KMS-11 (cell line): ENCODE measurements around the gene AUTS2.

Experiments used
- H2AFZ ChIP-seq: fragments of 200-600 bp; sonication (generic); 2 replicates; pipeline ENCODE4 v1.6.1; 2016; ENCODE audit warnings: antibody characterized with exemption, mixed run types, low read depth
- H3K27ac ChIP-seq: fragments of 200-600 bp; sonication (generic); 2 replicates; pipeline ENCODE4 v1.6.1; 2016; ENCODE audit warnings: mild to moderate bottlenecking, mixed run types
- H3K27me3 ChIP-seq: fragments of 200-600 bp; sonication (generic); 2 replicates; pipeline ENCODE4 v1.6.1; 2017; ENCODE audit warnings: mild to moderate bottlenecking, low read depth, mixed run types, moderate library complexity; ENCODE audit not compliant: insufficient read depth
- H3K36me3 ChIP-seq: fragments of 200-600 bp; sonication (generic); 2 replicates; pipeline ENCODE4 v1.6.1; 2017; ENCODE audit warnings: mild to moderate bottlenecking, mixed run types; ENCODE audit not compliant: insufficient read depth
- H3K4me1 ChIP-seq: fragments of 200-600 bp; sonication (generic); 2 replicates; pipeline ENCODE4 v1.6.1; 2016; ENCODE audit warnings: mild to moderate bottlenecking, low read depth, mixed run types; ENCODE audit not compliant: poor library complexity, severe bottlenecking
- H3K4me2 ChIP-seq: fragments of 200-600 bp; sonication (generic); 2 replicates; pipeline ENCODE4 v1.7.0; 2016; ENCODE audit warnings: mild to moderate bottlenecking, mixed run types
- H3K4me3 ChIP-seq: fragments of 200-600 bp; sonication (generic); IDR thresholded peaks from 2 replicates; pipeline ENCODE4 v1.6.1; 2017; ENCODE audit warnings: low read depth, low read length, mixed read lengths; ENCODE audit not compliant: insufficient read depth
- H3K79me2 ChIP-seq: fragments of 200-600 bp; sonication (generic); 2 replicates; pipeline ENCODE4 v1.6.1; 2016; ENCODE audit warnings: low read depth, mixed run types; ENCODE audit not compliant: insufficient read depth
- H3K9ac ChIP-seq: fragments of 200-600 bp; sonication (generic); 2 replicates; pipeline ENCODE4 v1.6.1; 2016; ENCODE audit warnings: mild to moderate bottlenecking, mixed run types
- H4K20me1 ChIP-seq: fragments of 200-600 bp; sonication (generic); 2 replicates; pipeline ENCODE4 v1.6.1; 2016; ENCODE audit warnings: mild to moderate bottlenecking, mixed run types; ENCODE audit not compliant: insufficient read depth
- TF ChIP-seq, protein P1 (sequence below): fragments of 200-600 bp; sonication (generic); conservative IDR thresholded peaks from 2 replicates; pipeline ENCODE4 v1.6.1; 2017; ENCODE audit warnings: low read depth, mild to moderate bottlenecking, antibody characterized with exemption, low read length, moderate library complexity, mixed read lengths

The AUTS2 gene

DNA sequence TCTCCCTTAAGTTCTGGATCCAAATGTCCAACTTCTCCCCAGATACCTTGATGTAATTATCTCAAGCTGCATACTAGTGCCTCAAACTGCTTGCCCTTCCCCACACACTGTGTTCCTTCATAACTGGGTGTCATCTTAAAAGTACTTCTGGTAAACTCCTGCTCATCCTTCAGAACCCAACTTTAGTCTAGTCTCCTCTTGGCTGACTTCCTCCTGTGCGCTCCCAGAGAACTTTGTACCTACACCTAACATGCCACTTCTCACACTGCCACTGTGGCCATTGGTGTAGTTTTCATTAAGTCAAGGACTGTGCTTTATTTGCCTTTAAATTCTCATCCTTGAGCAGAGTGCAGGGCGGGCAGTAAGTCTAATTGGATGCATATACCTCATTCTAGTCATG, 958.5 kb downstream of the AUTS2 start:
- Histone ChIP-seq H3K4me2 (no peak overlapping the region), H3K36me3 (no peaks in the 10 kb centered on the region), H3K4me1 (no peaks in the 10 kb centered on the region), H4K20me1 (no peaks in the 10 kb centered on the region), H3K27ac (no peak overlapping the region), H3K9ac (no peak overlapping the region), H3K4me3 (no peak overlapping the region), H2AFZ (no peak overlapping the region), H3K79me2 (no peaks in the 10 kb centered on the region), H3K27me3 (no peaks in the 10 kb centered on the region)
- TF ChIP-seq, protein P1, sequence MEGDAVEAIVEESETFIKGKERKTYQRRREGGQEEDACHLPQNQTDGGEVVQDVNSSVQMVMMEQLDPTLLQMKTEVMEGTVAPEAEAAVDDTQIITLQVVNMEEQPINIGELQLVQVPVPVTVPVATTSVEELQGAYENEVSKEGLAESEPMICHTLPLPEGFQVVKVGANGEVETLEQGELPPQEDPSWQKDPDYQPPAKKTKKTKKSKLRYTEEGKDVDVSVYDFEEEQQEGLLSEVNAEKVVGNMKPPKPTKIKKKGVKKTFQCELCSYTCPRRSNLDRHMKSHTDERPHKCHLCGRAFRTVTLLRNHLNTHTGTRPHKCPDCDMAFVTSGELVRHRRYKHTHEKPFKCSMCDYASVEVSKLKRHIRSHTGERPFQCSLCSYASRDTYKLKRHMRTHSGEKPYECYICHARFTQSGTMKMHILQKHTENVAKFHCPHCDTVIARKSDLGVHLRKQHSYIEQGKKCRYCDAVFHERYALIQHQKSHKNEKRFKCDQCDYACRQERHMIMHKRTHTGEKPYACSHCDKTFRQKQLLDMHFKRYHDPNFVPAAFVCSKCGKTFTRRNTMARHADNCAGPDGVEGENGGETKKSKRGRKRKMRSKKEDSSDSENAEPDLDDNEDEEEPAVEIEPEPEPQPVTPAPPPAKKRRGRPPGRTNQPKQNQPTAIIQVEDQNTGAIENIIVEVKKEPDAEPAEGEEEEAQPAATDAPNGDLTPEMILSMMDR, result no peak

DNA sequence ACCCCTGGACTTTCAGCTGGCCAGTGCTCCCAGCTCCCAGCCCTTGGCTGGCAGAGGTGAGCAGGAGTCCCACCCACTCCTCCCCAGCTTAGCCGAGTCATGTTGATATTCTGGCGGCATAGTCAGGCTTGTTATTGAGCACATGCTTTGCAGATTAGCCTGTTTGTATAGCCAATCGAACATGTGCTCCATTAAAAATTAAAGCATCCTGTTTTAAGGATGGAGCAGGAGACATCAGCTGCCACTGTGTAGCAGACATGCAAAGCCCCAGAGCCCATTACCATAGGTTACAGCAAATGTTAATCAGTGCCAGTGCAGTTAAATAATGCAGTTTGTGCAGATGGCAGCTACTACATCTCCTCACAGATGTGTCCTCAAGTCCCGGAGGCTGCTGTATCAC, 959.1 kb downstream of the AUTS2 start:
- H3K36me3 ChIP-seq, result no peaks in the 10 kb centered on the region

DNA sequence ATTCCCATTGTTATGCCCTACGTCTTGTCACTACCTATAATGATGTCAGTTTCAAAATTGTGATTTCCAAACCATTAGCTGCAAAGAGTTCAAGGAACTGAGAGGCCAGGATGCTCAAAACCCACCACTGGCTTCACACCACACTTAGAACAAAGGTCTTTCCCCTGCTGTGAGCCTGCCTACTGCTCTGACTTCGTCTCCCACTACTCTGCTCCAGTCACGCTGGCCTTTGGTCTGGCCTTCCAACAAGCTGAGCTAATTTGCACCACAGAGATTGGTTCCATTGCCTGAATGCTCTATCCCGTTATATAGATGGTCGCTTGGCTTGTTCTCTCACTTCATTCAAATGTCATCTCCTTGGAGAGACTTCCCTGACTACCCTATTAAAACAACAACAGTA, 961.5 kb downstream of the AUTS2 start:
- no peak overlapping the region for H2AFZ ChIP-seq
- H3K4me2 ChIP-seq, result no peak overlapping the region
- no peak overlapping the region for H3K9ac ChIP-seq
- TF ChIP-seq, protein P1, result no peak
- no peak overlapping the region for H3K4me3 ChIP-seq
- H3K79me2 ChIP-seq, result no peaks in the 10 kb centered on the region
- no peaks in the 10 kb centered on the region for H3K4me1 ChIP-seq
- no peak overlapping the region for H3K27ac ChIP-seq
- H3K36me3 ChIP-seq, result no peaks in the 10 kb centered on the region
- no peaks in the 10 kb centered on the region for H4K20me1 ChIP-seq
- H3K27me3 ChIP-seq, result no peaks in the 10 kb centered on the region

More for the DNA sequence above, 959.1 kb downstream of the AUTS2 start:
- Histone ChIP-seq H3K27ac (no peak overlapping the region), H3K9ac (no peak overlapping the region), H3K27me3 (no peaks in the 10 kb centered on the region), H4K20me1 (no peaks in the 10 kb centered on the region), H3K79me2 (no peaks in the 10 kb centered on the region), H2AFZ (no peak overlapping the region), H3K4me1 (no peaks in the 10 kb centered on the region), H3K4me2 (no peak overlapping the region), H3K4me3 (no peak overlapping the region)
- TF ChIP-seq, protein P1, result no peak

DNA sequence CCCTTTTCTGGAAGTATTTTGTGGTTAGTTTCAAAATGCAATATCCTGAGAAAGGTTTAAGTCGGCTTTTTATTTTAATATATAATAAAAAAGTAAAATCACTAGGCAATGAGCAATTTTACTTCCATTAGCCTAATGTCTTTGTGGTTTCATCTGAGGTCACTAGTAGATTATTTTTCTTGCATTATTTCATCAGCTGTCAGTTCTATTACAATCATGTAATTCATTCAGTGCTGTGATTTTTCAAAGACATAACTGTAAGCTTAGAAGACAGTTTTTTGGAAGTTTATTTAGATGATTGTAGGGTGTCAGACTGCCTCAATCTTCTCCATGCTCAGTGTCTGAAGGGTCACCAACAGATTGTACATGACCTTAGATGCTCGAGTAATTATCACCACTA, 965.7 kb downstream of the AUTS2 start:
- Histone ChIP-seq H3K4me3 (no peak overlapping the region), H3K9ac (no peak overlapping the region), H3K36me3 (no peaks in the 10 kb centered on the region), H3K4me2 (no peak overlapping the region), H3K27me3 (no peaks in the 10 kb centered on the region), H4K20me1 (no peaks in the 10 kb centered on the region), H3K79me2 (no peaks in the 10 kb centered on the region), H3K27ac (no peak overlapping the region), H3K4me1 (no peaks in the 10 kb centered on the region), H2AFZ (no peak overlapping the region)
- TF ChIP-seq, protein P1, result no peak
